ENCODE measurements around the gene ALAD. TPM values are rescaled to one million over a fixed set of nuclear protein-coding genes. Genes with fewer than 3 reads are reported as not detected.

ALAD gene
- total and polyA plus RNA-seq, 2 of the 13 experiments (the other 11 are each of a cell fraction or from before 2014, with no cell fraction given): 21.8 to 30.1 TPM

GRCh38 chr9:113387560-113388230 lies 13.4 kb downstream of the ALAD start (continued):
- peak; percentile 25; the same call in 1 of the 2 replicates for TF ChIP-seq TMF1 (CRISPR knock-in tag; IDR thresholded peaks at IDR 0.05; ENCODE audit: low read depth)
- no peak for TF ChIP-seq NBN (conservative IDR thresholded peaks at IDR 0.05)
- TF ChIP-seq EED (CRISPR knock-in tag; IDR thresholded peaks at IDR 0.05): peak; percentile 77; the same call in 1 of the 2 replicates
- peak; percentile 87 for TF ChIP-seq ZNF430 (CRISPR knock-in tag; IDR thresholded peaks at IDR 0.05)
- TF ChIP-seq ZNF18 (CRISPR knock-in tag; IDR thresholded peaks at IDR 0.05; ENCODE audit: insufficient replicate concordance): no peak
- TF ChIP-seq PAX8 (CRISPR knock-in tag; IDR thresholded peaks at IDR 0.05; ENCODE audit: borderline replicate concordance): no peak
- peak; percentile 9; the same call in 1 of the 2 replicates for TF ChIP-seq GZF1 (CRISPR knock-in tag; IDR thresholded peaks at IDR 0.05)
- no peak for TF ChIP-seq TCF7L2 (IDR thresholded peaks at IDR 0.05; ENCODE audit: low read depth, low read length)
- TF ChIP-seq ZBTB37 (CRISPR knock-in tag; IDR thresholded peaks at IDR 0.05): peak; percentile 61; the same call in 1 of the 2 replicates
- TF ChIP-seq ELF3 (CRISPR knock-in tag; IDR thresholded peaks at IDR 0.05): peak; percentile 69
- no peak for TF ChIP-seq CBX2 (IDR thresholded peaks at IDR 0.05; ENCODE audit: low read depth, low read length)
- no peak for TF ChIP-seq CBX2 (CRISPR knock-in tag; IDR thresholded peaks at IDR 0.05; ENCODE audit: low read depth)
- TF ChIP-seq SOX13 (IDR thresholded peaks at IDR 0.05): no peak
- TF ChIP-seq SOX13 (CRISPR knock-in tag; conservative IDR thresholded peaks at IDR 0.05 in 1 of 2, IDR thresholded peaks at IDR 0.05 in 1 of 2): peak in 1 of 2 experiments; percentile 73; a peak in 2 of 4 replicates
- TF ChIP-seq ADNP (CRISPR knock-in tag; IDR thresholded peaks at IDR 0.05): no peak
- peak; percentile 58 for TF ChIP-seq FOXA3 (CRISPR knock-in tag; IDR thresholded peaks at IDR 0.05)
- peak; percentile 76; the same call in 1 of the 2 replicates for TF ChIP-seq TBX2 (CRISPR knock-in tag; IDR thresholded peaks at IDR 0.05; ENCODE audit: borderline replicate concordance)
- peak; percentile 41 for TF ChIP-seq MED8 (CRISPR knock-in tag; IDR thresholded peaks at IDR 0.05; ENCODE audit: insufficient replicate concordance)
- peak; percentile 45; the same call in 1 of the 2 replicates for TF ChIP-seq ATF1 (CRISPR knock-in tag; IDR thresholded peaks at IDR 0.05)
- no peak for TF ChIP-seq ZNF264 (CRISPR knock-in tag; IDR thresholded peaks at IDR 0.05)
- peak; percentile 80; the same call in 1 of the 2 replicates for TF ChIP-seq HOXD1 (CRISPR knock-in tag; IDR thresholded peaks at IDR 0.05)
- no peak for TF ChIP-seq ZNF326 (CRISPR knock-in tag; IDR thresholded peaks at IDR 0.05; ENCODE audit: borderline replicate concordance)
- peak; percentile 76; the same call in 1 of the 2 replicates for TF ChIP-seq KLF12 (CRISPR knock-in tag; IDR thresholded peaks at IDR 0.05; ENCODE audit: borderline replicate concordance)
- no peak for TF ChIP-seq LCORL (IDR thresholded peaks at IDR 0.05)
- TF ChIP-seq LCORL (CRISPR knock-in tag; IDR thresholded peaks at IDR 0.05): peak; percentile 81
- TF ChIP-seq GLMP (CRISPR knock-in tag; IDR thresholded peaks at IDR 0.05; ENCODE audit: borderline replicate concordance): no peak
- no peak for TF ChIP-seq FOXO4 (CRISPR knock-in tag; conservative IDR thresholded peaks at IDR 0.05)

Data from HepG2 (cell line).